Measurements from ENCODE around the gene FNDC11.
"Not testable (repeated sequence)": the region's sequence is repeated elsewhere in the genome, so short reads cannot be mapped to it uniquely, and the experiment has no call there.

The FNDC11 gene

GRCh38 chr20:63553251-63553932, 567 bp upstream of the FNDC11 start:
- peak; percentile 73 to 80 for DNase-seq (ENCODE audit: low read depth in 2 of 2)

DNA sequence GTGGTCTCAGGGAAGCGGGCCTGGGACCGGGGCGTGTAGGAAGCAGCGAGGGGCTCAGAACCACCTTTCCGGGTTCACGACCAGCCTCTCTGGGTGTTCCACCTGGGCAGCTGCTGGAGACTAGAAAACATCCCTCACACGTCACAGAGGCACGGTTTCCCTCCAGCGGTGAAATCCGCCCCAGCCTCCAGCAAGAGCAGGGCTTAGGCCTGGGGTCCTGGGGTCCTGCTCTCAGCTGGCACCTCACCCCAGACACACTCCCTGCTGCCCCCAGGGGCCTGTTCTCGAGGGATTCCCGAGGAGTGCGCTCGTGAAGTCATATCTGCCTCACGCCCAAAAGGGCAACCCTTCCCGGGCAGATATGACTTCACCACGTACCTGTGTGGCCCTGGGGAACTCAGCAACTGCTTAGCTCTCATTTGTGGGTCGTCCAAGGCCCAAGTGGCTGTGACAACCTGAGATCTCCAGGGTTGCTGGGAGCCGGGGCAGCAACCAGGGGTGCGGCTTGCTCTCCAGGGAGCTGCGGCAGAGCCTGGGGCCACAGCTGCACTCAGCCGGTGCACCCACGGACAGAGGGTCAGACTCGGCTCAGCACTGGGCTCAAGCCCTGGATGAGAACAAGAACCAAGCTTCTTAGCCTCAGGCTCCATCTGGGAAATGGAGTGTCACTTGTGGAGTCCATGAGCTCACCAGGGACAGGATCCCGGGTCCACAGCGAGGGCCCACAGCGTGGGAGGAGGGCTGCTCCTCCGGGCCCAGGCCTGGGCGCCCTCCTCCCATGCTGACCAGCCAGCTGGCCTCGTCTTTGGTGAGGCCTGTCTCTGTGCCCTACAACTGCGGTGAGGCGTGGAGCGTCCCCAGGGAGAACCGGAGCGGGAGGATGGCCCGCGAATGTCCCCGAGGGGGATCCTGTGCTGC, 661 bp downstream of the FNDC11 start:
- no peak for DNase-seq (ENCODE audit: low read depth in 2 of 2)

DNA sequence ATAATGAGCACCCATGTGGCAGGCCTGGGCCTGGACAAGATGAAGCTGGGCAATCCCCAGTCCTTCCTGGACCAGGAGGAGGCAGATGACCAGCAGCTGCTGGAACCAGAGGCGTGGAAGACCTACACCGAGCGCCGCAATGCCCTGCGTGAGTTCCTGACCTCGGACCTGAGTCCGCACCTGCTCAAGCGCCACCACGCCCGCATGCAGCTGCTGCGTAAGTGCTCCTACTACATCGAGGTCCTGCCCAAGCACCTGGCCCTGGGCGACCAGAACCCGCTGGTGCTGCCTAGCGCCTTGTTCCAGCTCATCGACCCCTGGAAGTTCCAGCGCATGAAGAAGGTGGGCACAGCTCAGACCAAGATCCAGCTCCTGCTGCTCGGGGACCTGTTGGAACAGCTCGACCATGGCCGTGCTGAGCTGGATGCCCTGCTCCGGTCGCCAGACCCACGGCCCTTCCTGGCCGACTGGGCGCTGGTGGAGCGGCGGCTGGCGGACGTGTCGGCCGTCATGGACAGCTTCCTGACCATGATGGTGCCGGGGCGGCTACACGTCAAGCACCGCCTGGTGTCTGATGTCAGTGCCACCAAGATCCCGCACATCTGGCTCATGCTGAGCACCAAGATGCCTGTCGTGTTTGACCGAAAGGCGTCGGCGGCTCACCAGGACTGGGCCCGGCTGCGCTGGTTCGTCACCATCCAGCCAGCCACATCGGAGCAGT, 1.9 kb downstream of the FNDC11 start:
- DNase-seq (ENCODE audit: low read depth in 2 of 2): no peak

DNA sequence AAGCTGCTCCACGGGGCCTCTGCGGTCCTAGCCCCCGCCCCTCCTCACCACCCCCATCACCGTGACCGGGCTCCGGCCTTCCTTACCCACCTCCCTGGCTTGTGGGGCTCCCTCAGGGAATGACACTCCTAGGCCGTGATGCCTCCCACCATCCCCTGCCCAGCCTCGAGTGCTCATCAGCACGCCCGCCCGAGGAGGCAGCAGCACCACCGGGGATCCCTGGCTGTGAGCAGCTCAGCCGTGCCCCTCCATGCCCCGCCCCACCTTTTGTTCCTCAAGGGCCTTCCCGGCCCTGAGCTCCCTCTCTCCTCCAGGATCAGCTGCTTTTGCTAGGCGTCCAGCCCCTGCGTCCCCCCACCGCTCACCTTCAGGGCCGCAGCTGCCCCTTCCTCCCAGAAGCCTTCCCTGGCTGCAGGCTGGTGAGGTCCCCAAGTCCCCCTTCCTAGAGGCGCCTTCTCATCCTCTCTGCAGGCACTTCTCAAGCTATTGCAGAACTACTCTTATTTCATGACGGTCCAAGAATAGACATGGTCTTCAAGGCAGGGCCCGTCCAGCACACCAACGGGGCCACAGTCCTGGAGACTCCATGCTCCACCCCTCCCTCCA, 3.0 kb downstream of the FNDC11 start:
- DNase-seq (ENCODE audit: low read depth in 2 of 2): no peak

DNA sequence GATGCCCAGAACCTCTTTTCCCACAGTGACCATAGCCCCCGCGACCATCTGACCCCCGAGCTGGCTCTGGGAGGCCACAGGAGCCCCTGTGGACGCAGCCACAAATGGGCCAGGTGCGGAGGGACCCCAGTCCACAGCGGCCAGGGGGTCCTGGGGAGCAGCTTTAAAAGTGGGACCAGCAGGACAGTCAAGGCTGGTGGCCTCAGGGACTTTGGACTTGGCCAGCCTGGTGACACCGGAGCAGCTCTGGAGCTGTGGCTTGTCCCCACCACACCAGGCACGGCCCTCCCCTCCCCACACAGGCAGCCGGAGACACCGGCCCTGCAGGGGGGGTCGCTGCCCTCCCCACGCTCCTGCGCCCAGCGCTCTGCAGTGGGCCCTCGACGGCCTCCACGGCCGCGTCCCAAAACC, 3.5 kb downstream of the FNDC11 start:
- no peak for DNase-seq (ENCODE audit: low read depth in 2 of 2)

DNA sequence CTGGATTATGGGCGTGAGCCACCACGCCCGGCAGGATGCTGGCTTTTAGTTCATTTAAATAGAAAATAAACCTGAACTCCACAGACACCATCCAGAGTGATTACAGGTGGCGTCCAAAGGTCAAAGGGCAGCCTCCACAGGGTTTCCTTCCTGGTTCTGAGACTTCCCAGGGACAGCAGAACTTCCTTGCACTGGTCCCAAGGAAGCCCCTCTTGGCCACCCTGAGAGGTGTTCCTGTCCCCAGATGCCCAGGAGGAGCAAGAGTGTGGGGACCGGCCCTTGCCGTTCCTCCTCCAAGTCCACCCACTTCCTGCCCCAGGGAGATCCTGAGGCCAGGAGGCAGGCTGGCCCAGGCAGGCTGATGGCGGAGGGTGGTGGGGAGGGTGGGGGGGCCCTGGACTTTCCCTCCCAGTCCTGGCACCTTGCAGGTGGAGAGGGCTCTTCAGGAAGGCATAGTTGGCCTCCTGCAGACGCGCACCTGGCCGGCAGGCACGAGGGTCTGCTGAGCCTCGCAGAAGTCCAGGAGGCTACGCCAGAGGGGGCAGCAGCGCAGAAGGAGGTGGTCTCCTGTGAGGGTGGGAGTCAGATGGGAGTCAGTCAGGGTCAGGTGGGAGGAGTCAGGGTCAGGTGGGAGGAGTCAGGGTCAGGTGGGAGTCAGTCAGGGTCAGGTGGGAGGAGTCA, 5.0 kb downstream of the FNDC11 start:
- no peak for DNase-seq (ENCODE audit: low read depth in 2 of 2)

GRCh38 chr20:63559485-63560332, 5.8 kb downstream of the FNDC11 start:
- DNase-seq (ENCODE audit: low read depth in 2 of 2): not testable (repeated sequence)

- DNase-seq (ENCODE audit: low read depth in 2 of 2): no peak
These were observed 6.4 kb downstream of the FNDC11 start for GRCh38 chr20:63560333-63560805.

- no peak for DNase-seq (ENCODE audit: low read depth in 2 of 2)
These were observed 7.1 kb downstream of the FNDC11 start for GRCh38 chr20:63560856-63561609.

GRCh38 chr20:63561624-63562396, 7.9 kb downstream of the FNDC11 start:
- no peak for DNase-seq (ENCODE audit: low read depth in 2 of 2)

- no peak for DNase-seq (ENCODE audit: low read depth in 2 of 2)
These were observed 8.7 kb downstream of the FNDC11 start for GRCh38 chr20:63562461-63563224.

- DNase-seq (ENCODE audit: low read depth in 2 of 2): no peak
These were observed 9.4 kb downstream of the FNDC11 start for GRCh38 chr20:63563225-63563935.

- no peak for DNase-seq (ENCODE audit: low read depth in 2 of 2)
These were observed 10.3 kb downstream of the FNDC11 start for GRCh38 chr20:63564036-63564810.

GRCh38 chr20:63565021-63565698, 11.2 kb downstream of the FNDC11 start:
- no peak for DNase-seq (ENCODE audit: low read depth in 2 of 2)

GRCh38 chr20:63565699-63566335, 11.9 kb downstream of the FNDC11 start:
- DNase-seq (ENCODE audit: low read depth in 2 of 2): no peak

Measured in stimulated activated CD8-positive, alpha-beta memory T cell treated with anti-CD3 and anti-CD28 coated beads, Interleukin-7, amount 100 ng/mL, for 4 hours (primary cell).